Activated B cell treated with CpG ODN at 0.5 μM for 24 hours (primary cell): ENCODE data around the gene WWC1. TPM values are rescaled to one million over a fixed set of nuclear protein-coding genes. Genes with fewer than 3 reads are reported as not detected.

Source experiments
- ATAC-seq: fragments of 200-7000 bp; cut with Tn5 transposase; one replicate; pipeline ENCODE4 v1.10.0; 2021; ENCODE audit warnings: low read depth, mild to moderate bottlenecking, moderate library complexity
- CTCF ChIA-PET: fragments of 350-600 bp; sonication (Branson Sonifier 250); formaldehyde crosslinking; loops from one replicate; lab custom pipeline; 2021; ENCODE audit warnings: antibody characterized with exemption; lab: Charles Lee
- POLR2A ChIA-PET: fragments of 350-600 bp; sonication (Branson Sonifier 250); formaldehyde crosslinking; loops from one replicate; lab custom pipeline; 2021; ENCODE audit warnings: antibody characterized with exemption; lab: Charles Lee
- DNase-seq: peaks from one replicate; pipeline ENCODE4 v3.0.0; 2022
- H3K27ac Mint-ChIP-seq: one replicate; pipeline ENCODE4 v1.8.0; 2020; ENCODE audit warnings: mixed read lengths
- H3K27me3 Mint-ChIP-seq: one replicate; pipeline ENCODE4 v1.8.0; 2021; ENCODE audit warnings: mixed read lengths
- H3K36me3 Mint-ChIP-seq: one replicate; pipeline ENCODE4 v1.8.0; 2021; ENCODE audit warnings: low read depth, mixed read lengths
- H3K4me1 Mint-ChIP-seq: one replicate; pipeline ENCODE4 v1.8.0; 2021; ENCODE audit warnings: mixed read lengths
- H3K4me3 Mint-ChIP-seq: one replicate; pipeline ENCODE4 v1.8.0; 2020; ENCODE audit warnings: mild to moderate bottlenecking, mixed read lengths
- H3K9me3 Mint-ChIP-seq: one replicate; pipeline ENCODE4 v1.8.0; 2020; ENCODE audit warnings: mixed read lengths
- intact Hi-C: fragments of 100-400 bp; cut with micrococcal nuclease; formaldehyde crosslinking; loops from one replicate; pipeline ENCODE4 v1.15.1; 2024
- total RNA-seq: library from RNA; stranded (reverse); gene quantifications from 2 replicates; pipeline ENCODE4 v1.2.3, GENCODE V29; 2022
- TF ChIP-seq, protein P1 (sequence below): fragments of 200-600 bp; IDR thresholded peaks from one replicate; pipeline ENCODE4 v1.8.0; 2022; ENCODE audit warnings: antibody characterized with exemption, mild to moderate bottlenecking

Gene WWC1
- total RNA-seq, 1 donor from 2014 or later: 2.0 TPM

DNA sequence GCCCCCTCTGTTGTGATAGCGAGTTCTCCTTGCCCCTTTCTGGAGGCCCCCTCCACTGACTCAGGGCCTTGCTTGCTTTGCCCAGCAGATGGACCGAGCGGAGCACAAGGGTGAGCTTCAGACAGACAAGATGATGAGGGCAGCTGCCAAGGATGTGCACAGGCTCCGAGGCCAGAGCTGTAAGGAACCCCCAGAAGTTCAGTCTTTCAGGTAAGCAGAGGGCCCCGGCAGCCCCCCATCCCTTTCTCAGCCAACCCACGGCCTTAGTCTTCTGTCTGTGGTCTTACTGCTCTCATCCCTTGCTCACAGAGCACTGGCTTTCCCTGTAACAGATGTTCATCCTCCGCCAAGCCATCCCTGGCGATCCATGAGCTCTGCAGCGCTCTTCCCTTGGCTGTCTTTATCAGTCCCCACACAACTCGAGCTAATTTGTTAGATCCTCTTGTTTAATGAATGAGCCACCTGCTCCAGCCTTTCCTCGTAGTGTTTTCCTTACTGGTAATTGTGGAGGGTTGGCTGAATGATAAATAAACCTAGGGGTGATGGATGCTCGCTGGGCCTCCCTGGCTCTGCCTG lies 176.4 kb downstream of the WWC1 start:
- no peaks in the 10 kb centered on the region for H3K36me3 Mint-ChIP-seq
- intact Hi-C loops: no loop called here

DNA sequence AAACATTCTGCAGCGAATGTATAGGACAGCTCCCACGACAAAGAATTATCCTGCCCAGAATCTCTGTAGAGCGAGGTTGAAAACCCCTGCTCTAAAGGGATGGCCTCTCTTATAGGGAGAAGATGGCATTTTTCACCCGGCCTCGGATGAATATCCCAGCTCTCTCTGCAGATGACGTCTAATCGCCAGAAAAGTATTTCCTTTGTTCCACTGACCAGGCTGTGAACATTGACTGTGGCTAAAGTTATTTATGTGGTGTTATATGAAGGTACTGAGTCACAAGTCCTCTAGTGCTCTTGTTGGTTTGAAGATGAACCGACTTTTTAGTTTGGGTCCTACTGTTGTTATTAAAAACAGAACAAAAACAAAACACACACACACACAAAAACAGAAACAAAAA lies 177.4 kb downstream of the WWC1 start:
- Mint-ChIP-seq H3K27me3 (no peaks in the 10 kb centered on the region), H3K27ac (no peak overlapping the region), H3K9me3 (no peaks in the 10 kb centered on the region), H3K36me3 (no peaks in the 10 kb centered on the region), H3K4me3 (no peak overlapping the region), H3K4me1 (no peaks in the 10 kb centered on the region)
- intact Hi-C loops: no loop called here
- DNase-seq: no peak
- ATAC-seq: no peak
- POLR2A ChIA-PET: no interaction called here
- TF ChIP-seq, protein P1, sequence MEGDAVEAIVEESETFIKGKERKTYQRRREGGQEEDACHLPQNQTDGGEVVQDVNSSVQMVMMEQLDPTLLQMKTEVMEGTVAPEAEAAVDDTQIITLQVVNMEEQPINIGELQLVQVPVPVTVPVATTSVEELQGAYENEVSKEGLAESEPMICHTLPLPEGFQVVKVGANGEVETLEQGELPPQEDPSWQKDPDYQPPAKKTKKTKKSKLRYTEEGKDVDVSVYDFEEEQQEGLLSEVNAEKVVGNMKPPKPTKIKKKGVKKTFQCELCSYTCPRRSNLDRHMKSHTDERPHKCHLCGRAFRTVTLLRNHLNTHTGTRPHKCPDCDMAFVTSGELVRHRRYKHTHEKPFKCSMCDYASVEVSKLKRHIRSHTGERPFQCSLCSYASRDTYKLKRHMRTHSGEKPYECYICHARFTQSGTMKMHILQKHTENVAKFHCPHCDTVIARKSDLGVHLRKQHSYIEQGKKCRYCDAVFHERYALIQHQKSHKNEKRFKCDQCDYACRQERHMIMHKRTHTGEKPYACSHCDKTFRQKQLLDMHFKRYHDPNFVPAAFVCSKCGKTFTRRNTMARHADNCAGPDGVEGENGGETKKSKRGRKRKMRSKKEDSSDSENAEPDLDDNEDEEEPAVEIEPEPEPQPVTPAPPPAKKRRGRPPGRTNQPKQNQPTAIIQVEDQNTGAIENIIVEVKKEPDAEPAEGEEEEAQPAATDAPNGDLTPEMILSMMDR: no peak
- CTCF ChIA-PET: no interaction called here

More for the DNA sequence above, 176.4 kb downstream of the WWC1 start:
- ChIA-PET CTCF (no interaction called here), POLR2A (no interaction called here)
- ATAC-seq (no peak), DNase-seq (no peak)
- Mint-ChIP-seq H3K27ac (no peak overlapping the region), H3K9me3 (no peaks in the 10 kb centered on the region), H3K27me3 (no peaks in the 10 kb centered on the region), H3K4me1 (no peaks in the 10 kb centered on the region), H3K4me3 (no peak overlapping the region)
- TF ChIP-seq, protein P1: no peak

DNA sequence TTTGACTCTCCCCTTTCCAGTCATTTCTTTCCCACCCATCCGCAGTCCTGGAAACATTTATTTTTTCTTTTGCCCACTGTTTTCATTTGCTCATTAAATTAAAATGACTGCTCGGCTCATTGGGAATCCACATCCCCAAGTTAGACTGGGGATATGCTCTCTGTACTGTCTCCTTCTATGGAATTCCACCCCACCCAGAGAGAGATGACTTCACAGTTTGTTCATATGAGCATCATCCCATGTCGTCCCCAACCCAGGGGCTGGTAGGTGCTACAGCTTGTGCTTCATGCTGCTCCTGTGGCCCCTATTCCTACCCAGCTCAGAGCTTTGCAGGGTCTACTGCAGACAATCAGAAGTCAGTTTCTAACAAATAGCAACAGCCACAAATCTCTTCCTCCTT lies 178.4 kb downstream of the WWC1 start:
- Mint-ChIP-seq H3K27ac (no peak overlapping the region), H3K9me3 (no peaks in the 10 kb centered on the region), H3K27me3 (no peaks in the 10 kb centered on the region), H3K4me3 (no peak overlapping the region), H3K4me1 (no peaks in the 10 kb centered on the region), H3K36me3 (no peaks in the 10 kb centered on the region)
- CTCF ChIA-PET: no interaction called here
- ATAC-seq (no peak), DNase-seq (no peak)
- intact Hi-C loops: no loop called here
- POLR2A ChIA-PET: no interaction called here
- TF ChIP-seq, protein P1: no peak

DNA sequence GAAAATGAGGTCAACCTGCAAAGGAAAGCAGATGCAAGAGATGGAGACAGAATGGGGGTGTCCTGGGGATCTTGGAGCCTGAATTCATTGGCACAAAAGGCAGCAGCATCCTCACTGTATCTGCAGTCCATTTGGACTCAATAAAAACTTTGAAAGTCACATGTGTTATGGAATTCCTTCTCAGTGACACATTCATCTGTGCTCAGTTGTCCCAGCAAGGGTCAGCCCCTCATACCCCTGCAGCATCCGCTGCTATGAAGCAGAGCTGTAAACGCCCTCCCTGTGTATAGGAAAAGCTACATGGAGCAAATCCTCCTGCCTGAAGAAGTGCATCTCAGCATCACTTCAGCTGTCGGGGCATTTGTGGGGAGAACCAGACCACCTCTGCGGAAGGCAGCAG lies 180.3 kb downstream of the WWC1 start:
- intact Hi-C loops: no loop called here
- ChIA-PET POLR2A (no interaction called here), CTCF (no interaction called here)
- H3K9me3 Mint-ChIP-seq: no peaks in the 10 kb centered on the region
- no peaks in the 10 kb centered on the region for H3K27me3 Mint-ChIP-seq
- DNase-seq: no peak
- TF ChIP-seq, protein P1: no peak
- ATAC-seq: no peak
- H3K4me1 Mint-ChIP-seq: no peaks in the 10 kb centered on the region
- H3K36me3 Mint-ChIP-seq: no peaks in the 10 kb centered on the region
- no peak overlapping the region for H3K27ac Mint-ChIP-seq
- H3K4me3 Mint-ChIP-seq: no peak overlapping the region

DNA sequence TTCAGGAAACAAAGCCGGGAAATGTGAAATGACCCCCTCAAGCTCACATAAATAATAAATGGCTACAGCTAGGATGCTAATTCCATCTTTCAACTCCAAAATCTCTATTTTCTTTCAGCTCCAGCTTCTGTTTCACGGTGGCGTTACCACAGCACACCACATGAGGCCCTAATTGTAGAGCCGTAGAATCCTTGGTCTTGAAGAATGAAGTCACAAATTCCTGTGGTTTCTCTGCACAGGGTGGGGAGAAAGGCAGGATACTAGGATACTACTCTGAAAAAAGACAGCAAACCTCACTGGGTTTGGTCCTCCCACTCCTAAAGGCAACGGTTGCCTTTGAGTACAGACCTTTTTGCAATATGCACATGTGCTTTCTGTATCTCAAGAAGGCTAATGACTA lies 180.9 kb downstream of the WWC1 start:
- no peak overlapping the region for H3K4me3 Mint-ChIP-seq
- no peak overlapping the region for H3K27ac Mint-ChIP-seq
- no peak for ATAC-seq
- ChIA-PET CTCF (no interaction called here), POLR2A (no interaction called here)
- H3K27me3 Mint-ChIP-seq: no peaks in the 10 kb centered on the region
- intact Hi-C loops: no loop called here
- no peaks in the 10 kb centered on the region for H3K36me3 Mint-ChIP-seq
- TF ChIP-seq, protein P1: no peak
- no peak for DNase-seq
- H3K9me3 Mint-ChIP-seq: no peaks in the 10 kb centered on the region
- no peaks in the 10 kb centered on the region for H3K4me1 Mint-ChIP-seq
